SU-DHL-6 (cell line): ENCODE results near the gene ACADL.

Experiments
- H2AFZ ChIP-seq: fragments of 200-600 bp; sonication (generic); 2 replicates; pipeline ENCODE4 v1.6.1; 2014; ENCODE audit warnings: low read depth, mild to moderate bottlenecking, moderate library complexity, mixed read lengths, antibody characterized with exemption, low read length; ENCODE audit not compliant: severe bottlenecking
- H3F3A ChIP-seq: fragments of 200-600 bp; shearing (Covaris generic); 2 replicates; pipeline ENCODE4 v1.6.0; 2016; ENCODE audit warnings: antibody characterized with exemption, mild to moderate bottlenecking; ENCODE audit not compliant: insufficient read depth
- H3K27ac ChIP-seq: fragments of 200-600 bp; sonication (generic); 2 replicates; pipeline ENCODE4 v1.5.1; 2016; ENCODE audit warnings: low read depth, mild to moderate bottlenecking, low read length, moderate library complexity, mixed read lengths
- H3K27me3 ChIP-seq: fragments of 200-600 bp; sonication (generic), shearing (Covaris generic); 2 replicates; pipeline ENCODE4 v1.6.0; 2014; ENCODE audit warnings: mild to moderate bottlenecking, low read length
- H3K36me3 ChIP-seq: fragments of 200-600 bp; sonication (generic); 2 replicates; pipeline ENCODE4 v1.6.1; 2014; ENCODE audit warnings: mild to moderate bottlenecking, low read length, mixed read lengths
- H3K4me2 ChIP-seq: fragments of 300-600, 200-600 bp; shearing (Covaris generic), sonication (generic); 2 replicates; pipeline ENCODE4 v1.6.0; 2014; ENCODE audit warnings: low read length, low read depth, mild to moderate bottlenecking; ENCODE audit not compliant: poor library complexity, severe bottlenecking
- H3K4me3 ChIP-seq: fragments of 200-600 bp; sonication (generic); 2 replicates; pipeline ENCODE4 v1.5.1; 2014; ENCODE audit warnings: antibody characterized with exemption, low read length, mild to moderate bottlenecking, mixed read lengths; ENCODE audit not compliant: insufficient read depth, poor library complexity, severe bottlenecking
- H3K79me2 ChIP-seq: fragments of 200-600 bp; sonication (generic); 2 replicates; pipeline ENCODE4 v1.6.1; 2014; ENCODE audit warnings: mild to moderate bottlenecking, low read length, moderate library complexity; ENCODE audit not compliant: insufficient read depth
- H3K9ac ChIP-seq: fragments of 200-600 bp; sonication (generic); 2 replicates; pipeline ENCODE4 v1.7.0; 2014; ENCODE audit warnings: mild to moderate bottlenecking, low read length
- H3K9me2 ChIP-seq: fragments of 200-600 bp; sonication (generic); replicated peaks from 2 replicates; pipeline ENCODE4 v1.6.1; 2014; ENCODE audit warnings: low read length; ENCODE audit not compliant: insufficient read depth
- H3K9me3 ChIP-seq: fragments of 200-600 bp; sonication (generic); 2 replicates; pipeline ENCODE4 v1.6.1; 2014; ENCODE audit warnings: low read length, mixed read lengths; ENCODE audit not compliant: insufficient read depth
- H4K20me1 ChIP-seq: fragments of 200-600 bp; sonication (generic); 2 replicates; pipeline ENCODE4 v1.6.1; 2014; ENCODE audit warnings: low read depth, mild to moderate bottlenecking, antibody characterized with exemption, low read length, moderate library complexity, mixed read lengths
- EZH2phosphoT487 ChIP-seq: fragments of 200-600 bp; sonication (generic), shearing (Covaris generic); conservative IDR thresholded peaks from 2 replicates; pipeline ENCODE4 v1.6.1; 2018; ENCODE audit warnings: mild to moderate bottlenecking, antibody characterized with exemption, low read length, moderate library complexity, mixed read lengths
- TF ChIP-seq, protein P1 (sequence below): fragments of 200-600 bp; sonication (generic); IDR thresholded peaks from one replicate; pipeline ENCODE4 v1.5.1; 2017; ENCODE audit warnings: antibody characterized with exemption, mild to moderate bottlenecking, low read length, moderate library complexity; ENCODE audit not compliant: insufficient read depth, poor library complexity, severe bottlenecking

The ACADL gene

GRCh38 chr2:210190345-210190744, 34.9 kb downstream of the ACADL start:
- no peaks in the 10 kb centered on the region for H3K36me3 ChIP-seq
- no peak overlapping the region for H2AFZ ChIP-seq
- H4K20me1 ChIP-seq = no peaks in the 10 kb centered on the region
- H3K9me2 ChIP-seq = no peaks in the 10 kb centered on the region
- no peak overlapping the region for H3K4me3 ChIP-seq
- no peaks in the 10 kb centered on the region for H3F3A ChIP-seq
- no peak overlapping the region for H3K4me2 ChIP-seq
- H3K9ac ChIP-seq = no peak overlapping the region
- H3K9me3 ChIP-seq = no peaks in the 10 kb centered on the region
- no peaks in the 10 kb centered on the region for H3K79me2 ChIP-seq
- no peaks in the 10 kb centered on the region for H3K27me3 ChIP-seq
- no peak overlapping the region for H3K27ac ChIP-seq
- TF ChIP-seq, protein P1, sequence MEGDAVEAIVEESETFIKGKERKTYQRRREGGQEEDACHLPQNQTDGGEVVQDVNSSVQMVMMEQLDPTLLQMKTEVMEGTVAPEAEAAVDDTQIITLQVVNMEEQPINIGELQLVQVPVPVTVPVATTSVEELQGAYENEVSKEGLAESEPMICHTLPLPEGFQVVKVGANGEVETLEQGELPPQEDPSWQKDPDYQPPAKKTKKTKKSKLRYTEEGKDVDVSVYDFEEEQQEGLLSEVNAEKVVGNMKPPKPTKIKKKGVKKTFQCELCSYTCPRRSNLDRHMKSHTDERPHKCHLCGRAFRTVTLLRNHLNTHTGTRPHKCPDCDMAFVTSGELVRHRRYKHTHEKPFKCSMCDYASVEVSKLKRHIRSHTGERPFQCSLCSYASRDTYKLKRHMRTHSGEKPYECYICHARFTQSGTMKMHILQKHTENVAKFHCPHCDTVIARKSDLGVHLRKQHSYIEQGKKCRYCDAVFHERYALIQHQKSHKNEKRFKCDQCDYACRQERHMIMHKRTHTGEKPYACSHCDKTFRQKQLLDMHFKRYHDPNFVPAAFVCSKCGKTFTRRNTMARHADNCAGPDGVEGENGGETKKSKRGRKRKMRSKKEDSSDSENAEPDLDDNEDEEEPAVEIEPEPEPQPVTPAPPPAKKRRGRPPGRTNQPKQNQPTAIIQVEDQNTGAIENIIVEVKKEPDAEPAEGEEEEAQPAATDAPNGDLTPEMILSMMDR = no peak
- TF ChIP-seq EZH2phosphoT487 = no peak

- Histone ChIP-seq H3K9ac (no peak overlapping the region), H3K79me2 (no peaks in the 10 kb centered on the region), H3K9me3 (no peaks in the 10 kb centered on the region), H3K27me3 (no peaks in the 10 kb centered on the region), H3K9me2 (no peaks in the 10 kb centered on the region), H4K20me1 (no peaks in the 10 kb centered on the region), H3K27ac (no peak overlapping the region), H3K4me2 (no peak overlapping the region), H3K4me3 (no peak overlapping the region), H2AFZ (no peak overlapping the region), H3F3A (no peaks in the 10 kb centered on the region), H3K36me3 (no peaks in the 10 kb centered on the region)
- no peak for TF ChIP-seq EZH2phosphoT487
- TF ChIP-seq, protein P1 = no peak
Observed at GRCh38 chr2:210189452-210190138, 35.7 kb downstream of the ACADL start.

DNA sequence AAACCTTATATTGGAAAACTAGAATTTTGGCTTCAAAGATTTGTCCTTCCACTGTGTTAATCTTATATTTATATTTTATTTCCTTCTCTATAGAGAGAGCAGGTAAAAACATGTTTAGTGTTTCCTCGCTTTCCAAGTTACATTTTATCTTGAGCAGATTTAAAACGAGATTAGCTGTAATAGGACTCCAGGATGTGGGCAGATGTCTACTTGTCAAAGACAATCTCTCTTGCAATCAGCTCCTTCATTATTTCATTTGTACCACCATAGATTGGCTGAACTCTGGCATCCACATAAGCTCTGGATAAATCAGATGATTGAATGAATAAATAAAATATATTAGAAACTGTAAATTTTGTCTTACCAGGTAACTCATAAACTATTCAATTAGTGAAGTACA, 36.5 kb downstream of the ACADL start:
- no peaks in the 10 kb centered on the region for H3K9me2 ChIP-seq
- H3K79me2 ChIP-seq = no peaks in the 10 kb centered on the region
- H2AFZ ChIP-seq = no peak overlapping the region
- H3F3A ChIP-seq = no peaks in the 10 kb centered on the region
- no peak overlapping the region for H3K27ac ChIP-seq
- no peak overlapping the region for H3K9ac ChIP-seq
- H3K36me3 ChIP-seq = no peaks in the 10 kb centered on the region
- no peaks in the 10 kb centered on the region for H3K27me3 ChIP-seq
- H3K4me2 ChIP-seq = no peak overlapping the region
- no peaks in the 10 kb centered on the region for H3K9me3 ChIP-seq
- TF ChIP-seq, protein P1 = no peak
- no peak for TF ChIP-seq EZH2phosphoT487
- H4K20me1 ChIP-seq = no peaks in the 10 kb centered on the region
- H3K4me3 ChIP-seq = no peak overlapping the region
